Endothelial cell of hepatic sinusoid (primary cell): ENCODE measurements around the gene IL6R.
"Not testable (repeated sequence)": the region's sequence is repeated elsewhere in the genome, so short reads cannot be mapped to it uniquely, and the experiment has no call there.

Experiments used
- in situ Hi-C: cut with HindIII; loops from 2 replicates; pipeline ENCODE4 v1.10.0; 2017; ENCODE audit warnings: low sequenced_read_pairs

Gene IL6R

DNA sequence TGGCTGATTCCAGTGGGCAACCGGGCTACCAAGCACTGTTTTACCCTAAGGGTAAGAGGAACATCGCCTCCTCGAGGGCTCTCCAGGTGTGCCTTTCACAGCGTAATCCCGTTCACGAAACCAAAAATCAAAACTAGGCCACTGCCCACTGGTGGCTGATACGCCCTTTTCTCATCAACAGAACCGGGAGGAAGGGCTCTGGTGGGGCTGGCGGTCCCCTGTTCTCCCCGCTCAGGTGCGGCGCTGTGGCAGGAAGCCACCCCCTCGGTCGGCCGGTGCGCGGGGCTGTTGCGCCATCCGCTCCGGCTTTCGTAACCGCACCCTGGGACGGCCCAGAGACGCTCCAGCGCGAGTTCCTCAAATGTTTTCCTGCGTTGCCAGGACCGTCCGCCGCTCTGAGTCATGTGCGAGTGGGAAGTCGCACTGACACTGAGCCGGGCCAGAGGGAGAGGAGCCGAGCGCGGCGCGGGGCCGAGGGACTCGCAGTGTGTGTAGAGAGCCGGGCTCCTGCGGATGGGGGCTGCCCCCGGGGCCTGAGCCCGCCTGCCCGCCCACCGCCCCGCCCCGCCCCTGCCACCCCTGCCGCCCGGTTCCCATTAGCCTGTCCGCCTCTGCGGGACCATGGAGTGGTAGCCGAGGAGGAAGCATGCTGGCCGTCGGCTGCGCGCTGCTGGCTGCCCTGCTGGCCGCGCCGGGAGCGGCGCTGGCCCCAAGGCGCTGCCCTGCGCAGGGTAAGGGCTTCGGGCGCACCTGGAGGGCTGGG is at the start of gene IL6R:
Gene IL6R (plus strand): TSS at position 360 of the 763 bp plus-strand sequence. CDS start 287 bp downstream, at position 647.
- in situ Hi-C loops, result loop anchor here (5.0 kb wide), 1 partner anchor 63 kb away; no protein-coding TSS in a partner anchor

DNA sequence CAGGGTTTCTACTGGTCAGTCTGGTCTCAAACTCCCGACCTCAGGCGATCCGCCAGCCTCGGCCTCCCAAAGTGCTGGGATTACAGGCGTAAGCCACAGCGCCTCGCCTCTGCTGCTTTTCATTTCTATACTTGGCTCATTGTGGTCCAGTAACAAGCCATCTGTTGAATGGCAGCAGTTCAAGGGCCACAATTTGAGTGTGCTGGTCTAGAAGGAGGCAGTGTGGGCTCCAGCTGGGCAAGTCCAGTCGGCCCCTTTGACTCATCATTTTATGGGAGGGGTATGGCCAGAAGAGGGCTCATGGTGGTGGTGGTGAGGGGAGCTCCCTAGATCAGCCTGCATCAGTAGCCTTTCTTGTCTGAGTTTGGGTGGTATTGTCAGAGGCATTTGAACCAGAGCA is 46.6 kb upstream of the IL6R start:
- in situ Hi-C loops, result no loop called here

DNA sequence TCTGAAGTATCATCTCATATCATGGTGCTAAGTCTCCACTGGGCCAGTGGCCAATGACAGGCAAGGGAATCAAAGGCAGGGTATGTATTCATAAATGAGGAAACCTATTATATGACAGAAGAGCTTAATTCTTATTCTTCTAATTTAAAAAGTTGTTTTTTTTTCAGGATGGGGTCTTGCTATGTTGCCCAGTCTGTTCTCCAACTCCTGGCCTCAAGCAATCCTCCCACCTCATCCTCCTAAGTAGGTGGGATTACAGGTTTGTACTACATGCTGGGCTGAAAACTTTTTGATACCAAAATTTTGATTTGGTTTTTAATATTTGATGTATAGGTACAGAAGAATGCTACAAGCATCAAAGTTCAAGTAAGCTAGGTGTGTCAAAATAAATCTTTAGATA is 44.9 kb upstream of the IL6R start:
- in situ Hi-C loops, result no loop called here

DNA sequence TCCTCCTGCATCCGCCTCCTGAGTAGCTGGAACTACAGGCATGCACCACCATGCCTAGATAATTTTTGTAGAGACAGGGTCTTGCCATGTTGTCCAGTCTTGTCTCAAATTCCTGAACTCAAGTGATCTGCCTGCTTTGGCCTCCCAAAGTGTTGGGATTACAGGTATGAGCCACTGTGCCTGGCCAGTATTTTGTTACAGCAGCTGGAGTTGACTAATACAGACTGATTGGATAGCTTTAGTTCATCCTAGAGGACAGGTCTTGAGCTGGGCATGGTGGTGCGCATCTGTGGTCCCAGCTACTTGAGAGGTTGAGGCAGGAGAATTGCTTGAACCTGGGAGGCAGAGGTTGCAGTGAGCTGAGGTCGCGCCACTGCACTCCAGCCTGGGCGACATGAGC is 44.3 kb upstream of the IL6R start:
- in situ Hi-C loops, result not testable (repeated sequence)

DNA sequence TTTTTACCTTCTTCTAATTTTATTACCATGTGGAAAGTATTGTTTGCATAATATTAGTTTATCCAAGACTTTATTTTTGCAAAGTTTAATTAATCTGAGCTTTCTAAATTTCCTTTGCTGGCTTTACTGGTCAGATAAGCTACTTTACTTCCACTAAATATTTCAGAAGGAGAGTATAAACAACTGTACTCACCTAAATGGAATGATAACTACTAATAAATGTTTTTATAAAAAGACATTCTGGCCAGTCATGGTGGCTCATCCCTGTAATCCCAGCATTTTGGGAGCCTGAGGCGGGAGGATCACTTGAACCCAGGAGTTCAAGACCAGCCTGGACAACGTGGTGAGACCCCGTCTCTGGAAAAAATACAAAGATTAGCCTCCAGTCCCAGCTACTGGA is 43.8 kb upstream of the IL6R start:
- in situ Hi-C loops, result no loop called here

DNA sequence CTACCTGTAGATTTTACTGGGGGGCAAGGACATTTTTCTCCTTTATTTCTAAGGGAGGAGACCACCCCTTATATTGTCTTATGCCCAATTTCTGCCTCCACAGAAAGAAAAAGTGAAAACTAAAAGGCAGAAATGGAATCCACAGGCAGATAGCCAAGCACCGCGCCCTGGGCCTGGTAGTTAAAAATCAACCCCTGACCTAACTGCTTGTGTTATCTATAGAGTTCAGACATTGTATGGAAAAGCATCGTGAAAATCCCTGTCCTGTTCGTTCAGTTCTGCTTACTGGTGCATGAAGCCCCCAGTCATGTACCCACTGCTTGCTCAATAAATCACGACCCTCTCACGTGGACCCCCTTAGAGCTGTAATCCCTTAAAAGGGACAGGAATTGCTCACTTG is 33.7 kb upstream of the IL6R start:
- in situ Hi-C loops, result no loop called here

DNA sequence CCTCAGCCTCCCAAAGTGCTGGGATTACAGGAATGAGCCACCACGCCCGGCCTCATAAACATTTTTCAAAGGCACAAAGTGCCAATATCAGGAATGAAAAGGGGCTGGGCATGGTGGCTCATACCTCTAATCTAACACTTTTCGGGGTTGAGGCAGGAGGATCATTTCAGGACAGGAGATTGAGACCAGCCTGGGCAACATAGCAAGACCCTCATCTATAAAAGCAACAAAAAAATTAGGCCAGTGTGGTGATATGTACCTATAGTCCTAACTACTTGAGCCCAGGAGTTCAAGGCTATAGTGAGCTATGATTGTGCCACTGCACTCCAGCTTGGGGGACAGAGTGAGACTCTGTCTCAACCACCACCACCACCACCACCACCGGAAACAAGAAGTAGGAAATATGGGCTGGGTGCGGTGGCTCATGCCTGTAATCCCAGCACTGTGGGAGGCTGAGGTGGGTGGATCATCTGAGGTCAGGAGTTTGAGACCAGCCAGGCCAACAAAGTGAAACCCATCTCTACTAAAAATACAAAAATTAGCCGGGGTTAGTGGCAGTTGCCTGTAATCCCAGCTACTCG is 31.3 kb upstream of the IL6R start:
- in situ Hi-C loops, result not testable (repeated sequence)

DNA sequence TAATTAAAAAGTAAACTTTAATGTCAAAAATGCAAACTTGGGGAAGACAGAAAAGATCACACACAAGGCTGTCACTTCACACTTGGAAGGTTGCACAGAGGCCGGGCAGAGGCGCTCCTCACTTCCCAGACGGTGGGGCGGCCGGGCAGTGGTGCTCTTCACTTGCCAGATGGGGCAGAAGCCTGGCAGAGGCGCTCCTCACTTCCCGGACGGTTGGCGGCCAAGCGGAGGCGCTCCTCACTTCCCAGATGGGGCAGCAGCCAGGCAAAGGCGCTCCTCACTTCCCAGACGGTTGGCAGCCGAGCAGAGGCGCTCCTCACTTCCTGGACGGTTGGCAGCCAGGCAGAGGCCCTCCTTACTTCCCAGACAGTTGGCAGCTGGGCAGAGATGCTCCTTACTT is 25.8 kb upstream of the IL6R start:
- in situ Hi-C loops, result no loop called here

DNA sequence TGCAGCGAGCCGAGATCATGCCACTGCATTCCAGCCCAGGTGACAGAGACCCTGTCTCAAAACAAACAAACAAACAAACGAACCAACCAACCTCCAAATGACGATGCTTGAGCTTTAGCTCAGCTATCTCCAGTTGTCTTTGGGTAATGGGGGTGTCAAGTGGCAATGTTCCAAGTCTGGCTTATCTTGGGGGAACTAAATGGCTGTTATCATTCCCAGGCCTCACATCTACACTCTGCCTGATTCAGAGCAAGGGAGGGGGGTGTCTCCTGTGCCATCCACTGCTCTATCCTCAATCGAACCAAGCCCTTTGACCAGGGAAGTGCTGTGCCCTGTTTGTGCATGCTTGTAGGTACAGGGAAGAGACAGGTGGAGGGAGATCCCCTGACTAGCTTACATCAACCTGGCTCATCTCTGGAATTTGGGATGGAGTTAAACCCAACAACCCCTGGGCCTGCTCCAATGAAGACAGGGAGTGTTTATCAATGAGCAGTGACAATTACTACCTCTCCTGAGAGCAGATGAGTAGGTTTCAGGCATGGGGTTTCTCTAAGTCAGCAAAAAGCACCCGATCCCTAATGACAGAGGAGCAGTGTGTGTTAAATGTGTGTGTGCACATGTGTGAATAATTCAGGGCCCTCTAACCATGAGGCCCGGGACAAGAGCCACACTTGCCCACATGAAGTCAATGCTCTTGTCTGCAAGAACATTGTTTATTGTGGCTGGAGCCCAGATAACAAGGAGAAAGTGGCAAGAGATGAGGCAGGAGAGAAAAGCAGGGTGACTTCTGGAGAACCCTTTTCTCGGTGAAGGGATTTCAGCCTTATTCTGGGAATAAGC is 20.3 kb upstream of the IL6R start:
- in situ Hi-C loops, result loop anchor here (5.0 kb wide), 1 partner anchor 67 kb away; no protein-coding TSS in a partner anchor

DNA sequence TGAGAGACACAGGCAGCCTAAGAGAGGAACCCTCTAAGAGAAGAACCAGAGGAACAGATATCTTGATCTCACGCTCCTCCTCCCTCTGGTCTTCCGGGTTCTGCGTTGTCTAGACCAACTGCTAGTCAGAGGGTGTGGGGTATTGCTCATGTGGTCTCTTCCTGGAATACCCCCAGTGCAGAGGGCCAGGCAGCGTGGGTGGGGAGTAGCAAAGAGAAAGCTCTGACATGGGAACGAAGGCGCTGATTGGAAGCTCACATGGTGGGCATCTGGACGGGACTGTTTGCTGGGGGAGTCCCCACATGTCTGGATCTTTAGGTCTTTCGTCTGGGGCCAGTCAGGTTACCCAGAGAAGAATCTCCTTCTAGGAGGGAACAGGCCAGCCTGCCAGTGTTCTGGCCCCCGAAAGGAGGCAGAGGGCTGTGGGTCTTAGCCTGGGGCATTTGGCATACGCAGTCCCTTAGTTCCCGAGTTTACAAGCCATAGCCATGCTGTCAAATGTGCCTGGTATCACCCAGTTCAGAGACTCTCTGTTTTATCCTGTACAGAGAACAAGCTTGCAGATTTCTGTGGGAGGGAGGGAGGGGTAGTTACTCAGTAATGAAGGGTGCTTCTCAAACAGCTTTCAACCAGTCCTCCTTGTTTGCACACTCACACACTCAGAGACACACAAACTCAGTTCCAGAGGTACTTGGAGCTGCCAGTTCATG is 18.3 kb upstream of the IL6R start:
- in situ Hi-C loops, result no loop called here

DNA sequence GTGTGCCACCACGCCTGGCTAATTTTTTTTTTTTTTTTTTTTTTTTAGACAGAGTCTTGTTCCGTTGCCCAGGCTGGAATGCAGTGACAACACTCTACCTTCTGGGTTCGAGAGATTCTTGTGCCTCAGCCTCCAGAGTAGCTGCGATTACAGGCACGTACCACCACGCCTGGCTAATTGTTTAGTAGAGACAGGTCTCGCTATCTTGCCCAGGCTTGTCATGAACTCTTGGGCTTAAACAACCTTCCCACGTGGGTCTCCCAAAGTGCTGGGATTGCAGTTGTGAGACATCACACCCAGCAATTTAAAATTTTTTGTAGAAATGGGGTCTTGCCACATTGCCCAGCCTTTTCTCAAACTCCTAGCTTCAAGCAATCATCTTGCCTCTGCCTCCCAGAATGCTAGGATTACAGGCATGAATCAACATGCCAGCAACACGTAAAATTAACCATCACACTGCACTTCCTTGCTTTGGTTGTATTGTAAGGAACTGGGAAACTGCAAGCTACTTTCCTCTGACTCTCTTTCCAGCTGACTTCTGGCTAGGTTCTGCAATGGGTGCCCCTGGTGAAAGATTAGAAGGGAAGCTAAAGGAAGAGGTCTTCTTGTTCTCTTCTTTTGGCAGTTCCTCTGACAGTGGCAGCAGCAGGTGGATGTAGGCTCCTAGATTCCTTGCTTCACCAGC is 13.9 kb upstream of the IL6R start:
- in situ Hi-C loops, result no loop called here

DNA sequence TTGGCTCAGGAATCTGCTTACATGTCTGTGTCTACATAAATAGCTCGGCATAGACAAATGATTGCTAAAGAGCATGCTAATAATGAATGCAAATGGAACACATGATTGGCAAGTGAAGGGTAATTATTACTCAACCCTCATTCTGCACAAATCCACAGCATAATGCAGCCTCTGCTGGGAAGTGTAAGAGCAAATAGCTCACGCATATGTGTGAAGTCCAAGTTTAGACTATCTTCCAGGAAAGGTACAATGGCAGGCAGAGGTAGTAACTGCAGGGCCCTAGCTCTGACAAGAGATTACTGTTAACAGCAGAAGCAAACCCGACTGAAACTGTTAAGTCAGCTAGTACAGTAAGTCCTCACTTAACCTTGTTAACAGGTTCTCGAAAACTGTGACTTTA is 7.0 kb upstream of the IL6R start:
- in situ Hi-C loops, result no loop called here

DNA sequence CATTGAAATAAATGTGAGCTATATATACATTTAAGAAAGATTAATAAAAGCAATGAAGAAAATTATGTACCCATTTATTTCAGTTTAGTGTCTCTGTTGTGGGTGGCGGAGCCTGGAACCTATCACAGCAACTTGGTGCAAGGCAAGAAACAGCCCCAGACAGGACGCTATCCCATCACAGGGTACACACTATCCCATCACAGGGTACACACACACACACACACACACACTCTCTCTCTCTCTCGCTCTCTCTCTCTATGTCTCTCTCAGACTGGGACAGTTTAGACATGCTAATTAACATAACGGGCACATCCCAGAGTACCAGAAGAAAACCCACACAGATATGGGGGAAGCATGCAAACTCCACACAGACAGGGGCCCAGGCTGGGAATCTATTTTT is 6.5 kb upstream of the IL6R start:
- in situ Hi-C loops, result no loop called here

DNA sequence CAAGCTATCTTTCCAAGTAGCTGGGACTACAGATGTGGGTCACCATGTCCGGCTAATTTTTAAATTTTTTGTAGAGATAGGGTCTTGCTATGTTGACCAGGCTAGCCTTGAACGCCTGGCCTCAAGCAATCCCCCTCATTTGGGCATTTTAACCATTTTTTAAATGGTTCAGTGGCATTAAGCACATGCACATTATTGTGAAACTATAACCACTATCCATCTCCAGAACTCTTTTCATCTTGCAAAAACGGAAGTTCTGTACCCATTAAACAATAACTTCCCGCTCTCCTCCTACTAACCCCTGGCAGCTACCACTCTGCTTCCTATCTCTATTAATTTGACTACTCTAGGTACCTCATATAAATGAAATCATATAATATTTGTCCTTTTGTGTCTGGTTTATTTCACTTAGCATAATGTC is 4.8 kb upstream of the IL6R start:
- in situ Hi-C loops, result loop anchor here (5.0 kb wide), 1 partner anchor 58 kb away; no protein-coding TSS in a partner anchor

DNA sequence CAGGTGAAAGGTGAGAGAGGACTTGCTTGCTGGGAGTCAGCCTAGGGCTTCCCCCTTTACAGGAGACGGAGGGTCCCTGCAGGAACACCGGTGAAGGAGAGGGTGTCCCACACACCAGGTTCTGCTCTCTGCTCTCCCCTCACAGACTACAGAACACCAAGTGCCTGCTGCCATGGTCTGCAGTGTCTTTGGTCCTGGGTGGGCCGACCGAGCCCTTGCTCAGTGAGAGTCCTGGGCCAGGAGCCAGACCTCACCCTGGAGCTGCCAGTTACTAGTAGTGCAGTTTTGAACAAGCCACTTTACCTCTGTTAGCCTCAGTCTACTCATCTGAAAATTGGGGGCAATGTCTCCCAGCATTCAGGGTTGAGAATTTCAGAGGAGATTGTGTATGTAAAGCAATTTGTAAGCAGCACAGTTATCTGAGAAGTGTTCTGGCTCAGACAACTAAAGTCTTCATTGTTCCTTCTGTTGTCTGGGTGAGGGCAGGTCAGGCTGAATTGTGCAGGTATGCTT is 2.7 kb upstream of the IL6R start:
- in situ Hi-C loops, result loop anchor here (5.0 kb wide), 1 partner anchor 60 kb away; no protein-coding TSS in a partner anchor

DNA sequence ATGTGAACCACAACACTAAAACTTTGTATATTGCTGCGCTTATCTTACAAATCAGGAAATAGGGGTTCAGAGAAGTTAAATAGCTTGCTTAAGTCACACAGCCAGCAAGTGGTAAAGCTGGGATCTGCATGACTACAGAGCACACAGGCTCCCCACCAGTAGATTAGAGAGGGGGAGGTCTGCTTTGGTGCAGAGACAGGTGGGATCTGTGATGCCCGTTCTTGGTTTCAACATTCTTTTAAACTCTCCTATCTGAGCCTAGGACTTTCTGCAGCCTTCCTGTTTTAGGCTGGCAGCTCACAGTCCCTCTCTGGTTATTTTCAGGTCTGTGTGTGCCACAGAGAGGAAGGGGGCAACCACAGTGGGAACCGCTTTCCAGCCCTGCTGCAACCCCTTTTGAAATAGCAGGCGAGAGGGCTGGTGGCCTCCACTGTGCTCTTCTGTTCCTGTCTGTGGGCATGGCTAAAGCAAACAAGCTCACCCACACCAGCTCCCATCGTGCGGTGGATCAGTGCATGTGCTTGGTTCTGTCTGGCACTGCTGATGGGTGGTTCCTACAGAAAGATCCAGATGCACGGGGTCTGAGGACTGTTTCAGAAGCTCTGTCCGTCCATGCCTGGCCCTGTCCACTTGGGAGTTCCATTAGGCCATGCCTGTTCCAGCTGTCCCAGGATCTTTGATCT is 1.7 kb upstream of the IL6R start:
- in situ Hi-C loops, result loop anchor here (5.0 kb wide), 1 partner anchor 61 kb away; no protein-coding TSS in a partner anchor

DNA sequence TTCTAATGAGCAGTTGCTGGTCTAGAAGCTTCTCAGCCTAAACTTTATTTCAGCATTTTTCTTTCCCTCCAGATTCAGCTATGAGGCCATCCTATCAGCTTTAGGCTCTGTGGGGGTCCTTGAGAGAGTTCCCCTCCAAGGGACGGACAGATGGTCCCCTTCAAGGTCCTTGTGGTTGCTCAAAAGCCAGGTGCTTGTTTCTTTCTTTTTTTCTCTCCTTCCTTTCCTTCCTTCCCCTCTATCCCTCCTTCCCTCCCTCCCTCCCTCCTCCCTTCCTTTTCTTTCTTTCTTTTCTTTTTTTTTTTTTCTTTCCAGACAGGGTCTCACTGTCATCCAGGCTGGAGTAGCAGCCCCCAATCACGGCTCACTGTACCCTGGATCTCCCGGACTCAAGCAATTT is 1.2 kb upstream of the IL6R start:
- in situ Hi-C loops, result loop anchor here (5.0 kb wide), 1 partner anchor 62 kb away; no protein-coding TSS in a partner anchor

DNA sequence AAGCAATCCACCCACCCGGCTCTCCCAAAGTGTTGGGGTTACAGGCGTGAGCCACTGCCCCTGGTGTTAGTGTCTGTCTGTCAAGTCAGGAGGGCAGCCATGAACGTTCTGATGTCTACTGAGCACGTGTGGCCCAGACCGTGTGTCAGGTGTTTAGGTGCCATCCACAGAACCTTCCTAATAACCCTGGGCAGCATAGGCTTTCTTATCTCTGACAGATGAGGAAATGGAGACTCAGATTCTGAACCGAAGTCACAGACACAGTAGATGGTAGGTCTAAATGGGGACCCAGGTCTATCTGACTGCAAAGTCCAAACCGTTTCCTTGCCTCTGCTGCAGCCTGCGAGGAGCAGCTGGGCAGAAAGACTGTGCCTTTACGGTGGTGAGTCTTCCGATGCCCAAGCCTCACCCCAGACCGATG is 622 bp upstream of the IL6R start:
- in situ Hi-C loops, result loop anchor here (5.0 kb wide), 1 partner anchor 62 kb away; no protein-coding TSS in a partner anchor
